Natural killer cell (primary cell): ENCODE measurements around the gene RFC5. TPM values are rescaled to one million over a fixed set of nuclear protein-coding genes. Genes with fewer than 3 reads are reported as not detected.
A peak's percentile ranks its signal among the peaks of the same experiment; 100 is the strongest.

ENCODE experiments used
- ATAC-seq, 3 donors: fragments of 150-1000 bp in 2 of 3; fragments of 200-7000 bp in 1 of 3; cut with Tn5 transposase; 1 replicate in 1 of 3; 2 replicates in 2 of 3; pipeline ENCODE4 v1.10.0; 2021; ENCODE audit warnings: mild to moderate bottlenecking in 2 of 3, moderate library complexity in 2 of 3
- DNase-seq, 2 donors: peaks; one replicate each; pipeline versions ENCODE4 v3.0.0 to v3.0.0-alpha.2; 2013 to 2021; ENCODE audit warnings: mixed read lengths in 1 of 2
- H3K27ac ChIP-seq: one replicate; pipeline ENCODE4 v1.5.1; 2013; ENCODE audit warnings: mild to moderate bottlenecking, low read length
- H3K27me3 ChIP-seq: one replicate; pipeline ENCODE4 v1.6.1; 2013; ENCODE audit warnings: low read length; ENCODE audit not compliant: control insufficient read depth, insufficient read depth
- H3K36me3 ChIP-seq: one replicate; pipeline ENCODE4 v1.6.1; 2013; ENCODE audit warnings: low read length; ENCODE audit not compliant: control insufficient read depth, insufficient read depth
- H3K4me1 ChIP-seq: one replicate; pipeline ENCODE4 v1.6.1; 2013; ENCODE audit warnings: low read length; ENCODE audit not compliant: control insufficient read depth, insufficient read depth
- H3K4me3 ChIP-seq: one replicate; pipeline ENCODE4 v1.5.1; 2013; ENCODE audit warnings: low read length
- H3K9me3 ChIP-seq: one replicate; pipeline ENCODE4 v1.6.1; 2013; ENCODE audit warnings: low read length; ENCODE audit not compliant: control insufficient read depth, insufficient read depth
- H3K27ac Mint-ChIP-seq, 2 donors: one replicate each; pipeline ENCODE4 v1.8.0; 2022; ENCODE audit warnings: mild to moderate bottlenecking in 2 of 2, mixed read lengths in 2 of 2, moderate library complexity in 1 of 2
- H3K27me3 Mint-ChIP-seq, 2 donors: one replicate each; pipeline ENCODE4 v1.8.0; 2022; ENCODE audit warnings: low read depth in 2 of 2, mixed read lengths in 2 of 2
- H3K36me3 Mint-ChIP-seq: one replicate; pipeline ENCODE4 v1.8.0; 2022; ENCODE audit warnings: mixed read lengths
- H3K4me1 Mint-ChIP-seq, 2 donors: one replicate each; pipeline ENCODE4 v1.8.0; 2022; ENCODE audit warnings: mixed read lengths in 2 of 2
- H3K4me3 Mint-ChIP-seq: one replicate; pipeline ENCODE4 v1.8.0; 2022; ENCODE audit warnings: mild to moderate bottlenecking, moderate library complexity, mixed read lengths
- H3K9me3 Mint-ChIP-seq, 2 donors: one replicate each; pipeline ENCODE4 v1.8.0; 2022; ENCODE audit warnings: mixed read lengths in 2 of 2
- WGBS: methylation state at CpG from one replicate; pipeline ENCODE4 v1.1.7; 2013; ENCODE audit warnings: missing lambda C conversion rate; ENCODE audit not compliant: insufficient coverage; 5-methylcytosine and 5-hydroxymethylcytosine counted together
- intact Hi-C: fragments of 100-400 bp; cut with micrococcal nuclease; formaldehyde crosslinking; loops from one replicate; pipeline ENCODE4 v1.14.2; 2022
- total RNA-seq, 4 donors: library from RNA; stranded (reverse); fragments of 120-200 nt in 1 of 4; gene quantifications; one replicate each; pipeline versions ENCODE4 v1.2.3 to v1.2.4, GENCODE V29; 2013 to 2022
- TF ChIP-seq, protein P1 (sequence below): fragments of 200-600 bp; IDR thresholded peaks from one replicate; pipeline ENCODE4 v1.8.0; 2022; ENCODE audit warnings: antibody characterized with exemption

Gene RFC5
- total RNA-seq, 3 donors from 2014 or later (not counting 1 experiment from before 2014, with no cell fraction given): 11.9 to 19.6 (median 15.8) TPM

DNA sequence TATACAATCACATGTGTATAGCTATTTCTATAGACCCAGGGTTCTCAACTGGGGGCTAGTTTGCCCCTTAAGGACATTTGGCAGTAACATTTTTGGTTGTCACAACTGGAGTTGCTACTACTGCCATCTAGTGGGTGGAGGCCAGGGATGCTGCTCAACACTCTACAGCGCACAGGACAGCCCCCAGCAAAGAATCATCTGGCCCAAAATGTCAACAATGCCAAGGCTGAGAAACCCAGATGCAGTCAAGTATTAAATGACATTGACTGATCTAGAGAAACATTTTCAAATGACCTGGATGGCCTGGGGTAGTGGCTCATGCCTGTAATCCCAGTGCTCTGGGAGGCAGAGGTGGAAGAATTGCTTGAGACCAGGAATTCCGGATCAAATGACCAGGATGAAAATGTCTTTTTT is 38.6 kb downstream of the RFC5 start:
- intact Hi-C loops: no loop called here
- no peak overlapping the region for H3K27ac ChIP-seq
- H3K27ac Mint-ChIP-seq: no peak overlapping the region
- H3K27me3 ChIP-seq: no peaks in the 10 kb centered on the region
- peaks cover 28 to 39% of the 10 kb centered on the region in 2 donors for H3K4me1 Mint-ChIP-seq
- H3K4me3 Mint-ChIP-seq: no peak overlapping the region
- peak; percentile 58 to 73 (median 59) for ATAC-seq
- DNase-seq: peak; percentile 40 to 85
- H3K9me3 ChIP-seq: no peaks in the 10 kb centered on the region
- H3K36me3 ChIP-seq: peaks cover 4% of the 10 kb centered on the region
- TF ChIP-seq, protein P1, sequence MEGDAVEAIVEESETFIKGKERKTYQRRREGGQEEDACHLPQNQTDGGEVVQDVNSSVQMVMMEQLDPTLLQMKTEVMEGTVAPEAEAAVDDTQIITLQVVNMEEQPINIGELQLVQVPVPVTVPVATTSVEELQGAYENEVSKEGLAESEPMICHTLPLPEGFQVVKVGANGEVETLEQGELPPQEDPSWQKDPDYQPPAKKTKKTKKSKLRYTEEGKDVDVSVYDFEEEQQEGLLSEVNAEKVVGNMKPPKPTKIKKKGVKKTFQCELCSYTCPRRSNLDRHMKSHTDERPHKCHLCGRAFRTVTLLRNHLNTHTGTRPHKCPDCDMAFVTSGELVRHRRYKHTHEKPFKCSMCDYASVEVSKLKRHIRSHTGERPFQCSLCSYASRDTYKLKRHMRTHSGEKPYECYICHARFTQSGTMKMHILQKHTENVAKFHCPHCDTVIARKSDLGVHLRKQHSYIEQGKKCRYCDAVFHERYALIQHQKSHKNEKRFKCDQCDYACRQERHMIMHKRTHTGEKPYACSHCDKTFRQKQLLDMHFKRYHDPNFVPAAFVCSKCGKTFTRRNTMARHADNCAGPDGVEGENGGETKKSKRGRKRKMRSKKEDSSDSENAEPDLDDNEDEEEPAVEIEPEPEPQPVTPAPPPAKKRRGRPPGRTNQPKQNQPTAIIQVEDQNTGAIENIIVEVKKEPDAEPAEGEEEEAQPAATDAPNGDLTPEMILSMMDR: peak; percentile 56
- peaks cover 7% of the 10 kb centered on the region for H3K36me3 Mint-ChIP-seq
- H3K4me3 ChIP-seq: no peak overlapping the region
- no peaks in the 10 kb centered on the region for H3K9me3 Mint-ChIP-seq
- H3K4me1 ChIP-seq: peaks cover 18% of the 10 kb centered on the region
- WGBS: 74% methylated on average over 2 of the region's 2 CpGs
- no peaks in the 10 kb centered on the region for H3K27me3 Mint-ChIP-seq

DNA sequence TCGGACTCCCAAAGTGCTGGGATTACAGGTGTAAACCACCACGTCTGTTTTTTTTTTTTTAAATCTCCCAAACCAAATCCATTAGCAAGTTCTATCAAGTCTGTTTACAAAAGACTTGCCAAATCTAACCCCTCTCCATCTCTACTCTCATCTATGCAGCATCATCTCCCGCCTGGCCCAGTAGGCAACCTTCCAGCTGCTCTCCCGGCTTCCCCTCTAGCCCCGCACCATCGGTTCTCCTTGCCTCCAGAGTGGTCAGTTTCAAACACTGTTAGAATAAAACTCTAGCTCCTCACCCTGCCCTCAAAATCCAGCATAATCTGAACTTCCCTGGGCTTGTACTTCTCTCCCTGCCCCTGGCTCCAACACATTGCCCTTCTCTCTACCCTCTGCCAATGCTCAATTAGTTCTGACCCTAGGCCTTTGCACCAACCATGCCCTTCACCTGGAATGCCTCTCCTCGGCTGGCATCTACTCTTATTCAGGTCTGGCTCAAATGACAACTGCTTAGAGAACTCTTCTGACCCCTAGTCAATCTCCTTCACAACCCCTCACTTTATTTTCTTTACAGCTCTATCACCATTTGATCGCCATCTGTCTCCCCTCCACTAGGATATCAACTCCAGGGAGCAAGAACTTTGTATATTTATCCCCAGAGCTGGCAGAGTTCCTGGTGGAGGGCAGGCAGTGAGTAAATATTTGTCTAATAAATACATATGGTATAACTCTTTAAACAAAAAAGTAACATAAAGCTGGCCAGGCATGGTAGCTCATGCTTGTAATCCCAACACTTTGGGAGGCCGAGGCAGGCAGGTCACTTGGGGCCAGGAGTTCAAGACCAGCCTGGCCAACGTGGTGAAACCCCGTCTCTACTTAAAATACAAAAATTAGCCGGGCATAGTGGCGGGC is 39.6 kb downstream of the RFC5 start:
- ATAC-seq (no peak), DNase-seq (no peak)
- 93% methylated on average over 13 of the region's 13 CpGs for WGBS
- H3K36me3 Mint-ChIP-seq: peaks cover 4% of the 10 kb centered on the region
- no peaks in the 10 kb centered on the region for H3K27me3 Mint-ChIP-seq
- intact Hi-C loops: no loop called here
- H3K9me3 ChIP-seq: no peaks in the 10 kb centered on the region
- peaks cover 2% of the 10 kb centered on the region for H3K36me3 ChIP-seq
- H3K4me3 ChIP-seq: no peak overlapping the region
- H3K27ac Mint-ChIP-seq: no peak overlapping the region
- H3K4me1 ChIP-seq: peaks cover 22% of the 10 kb centered on the region
- TF ChIP-seq, protein P1: no peak
- no peak overlapping the region for H3K4me3 Mint-ChIP-seq
- peaks cover 31 to 39% of the 10 kb centered on the region in 2 donors for H3K4me1 Mint-ChIP-seq
- no peaks in the 10 kb centered on the region for H3K27me3 ChIP-seq
- no peaks in the 10 kb centered on the region for H3K9me3 Mint-ChIP-seq
- H3K27ac ChIP-seq: no peak overlapping the region

DNA sequence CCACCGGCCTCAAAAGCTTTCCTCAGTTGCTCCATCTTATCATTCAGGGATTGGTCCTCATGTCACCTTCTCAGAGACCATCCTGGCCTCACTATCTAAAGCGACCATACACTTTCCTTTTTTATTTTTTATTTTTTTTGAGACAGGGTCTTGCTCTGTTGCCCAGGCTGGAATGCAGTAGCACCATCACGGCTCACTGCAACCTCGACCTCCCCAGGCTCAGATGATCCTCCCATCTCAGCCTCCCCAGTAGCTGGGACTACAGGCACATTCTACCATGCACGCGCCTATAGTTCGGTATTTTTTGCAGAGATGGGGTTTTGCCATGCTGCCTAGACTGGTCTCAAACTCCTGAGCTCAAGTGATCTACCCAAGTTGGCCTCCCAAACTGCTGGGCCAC is 41.7 kb downstream of the RFC5 start:
- no peaks in the 10 kb centered on the region for H3K9me3 Mint-ChIP-seq
- no peaks in the 10 kb centered on the region for H3K9me3 ChIP-seq
- no peaks in the 10 kb centered on the region for H3K36me3 ChIP-seq
- H3K27me3 ChIP-seq: no peaks in the 10 kb centered on the region
- intact Hi-C loops: no loop called here
- DNase-seq (no peak), ATAC-seq (no peak)
- H3K27ac ChIP-seq: no peak overlapping the region
- peaks cover 39 to 48% of the 10 kb centered on the region in 2 donors for H3K4me1 Mint-ChIP-seq
- no peaks in the 10 kb centered on the region for H3K36me3 Mint-ChIP-seq
- peak overlapping the region; percentile 93 to 95 for H3K27ac Mint-ChIP-seq
- H3K4me3 ChIP-seq: no peak overlapping the region
- no peak overlapping the region for H3K4me3 Mint-ChIP-seq
- H3K4me1 ChIP-seq: peaks cover 36% of the 10 kb centered on the region
- TF ChIP-seq, protein P1: no peak
- no peaks in the 10 kb centered on the region for H3K27me3 Mint-ChIP-seq
- 99% methylated on average over 7 of the region's 7 CpGs for WGBS
